MM.1S (cell line): Measurements from ENCODE around the gene GPC5.

ENCODE experiments used
- DNase-seq: peaks from one replicate; pipeline ENCODE4 v3.0.0-alpha.2; 2015
- H2AFZ ChIP-seq: fragments of 300-600 bp; sonication (generic); 2 replicates; pipeline ENCODE4 v1.6.0; 2016; ENCODE audit warnings: antibody characterized with exemption, low read length
- H3F3A ChIP-seq: fragments of 300-600 bp; sonication (generic); 2 replicates; pipeline ENCODE4 v1.6.1; 2016; ENCODE audit warnings: mild to moderate bottlenecking, antibody characterized with exemption, low read length, moderate library complexity, mixed read lengths; ENCODE audit not compliant: insufficient read depth
- H3K27ac ChIP-seq: fragments of 300-600 bp; sonication (generic); 2 replicates; pipeline ENCODE4 v1.5.1; 2016; ENCODE audit warnings: mild to moderate bottlenecking, low read length
- H3K27me3 ChIP-seq: fragments of 300-600 bp; sonication (generic); replicated peaks from 2 replicates; pipeline ENCODE4 v1.6.0; 2016; ENCODE audit warnings: low read length; ENCODE audit not compliant: insufficient read depth
- H3K36me3 ChIP-seq: fragments of 300-600 bp; sonication (generic); replicated peaks from 2 replicates; pipeline ENCODE4 v1.6.1; 2016; ENCODE audit warnings: mild to moderate bottlenecking, low read length, mixed read lengths; ENCODE audit not compliant: insufficient read depth
- H3K4me1 ChIP-seq: fragments of 300-600 bp; sonication (generic); 2 replicates; pipeline ENCODE4 v1.6.1; 2016; ENCODE audit warnings: low read length, mixed read lengths
- H3K4me2 ChIP-seq: fragments of 300-600 bp; sonication (generic); 2 replicates; pipeline ENCODE4 v1.6.0; 2016; ENCODE audit warnings: low read depth, low read length
- H3K4me3 ChIP-seq: fragments of 300-600 bp; sonication (generic); 2 replicates; pipeline ENCODE4 v1.5.1; 2016; ENCODE audit warnings: low read length, mixed read lengths
- H3K79me2 ChIP-seq: fragments of 300-600 bp; sonication (generic); 2 replicates; pipeline ENCODE4 v1.6.1; 2016; ENCODE audit warnings: mixed run types, low read length, mixed read lengths
- H3K9ac ChIP-seq: fragments of 300-600 bp; sonication (generic); 2 replicates; pipeline ENCODE4 v1.6.1; 2016; ENCODE audit warnings: low read length, mixed read lengths
- H3K9me2 ChIP-seq: fragments of 300-600 bp; sonication (generic); replicated peaks from 2 replicates; pipeline ENCODE4 v1.6.1; 2016; ENCODE audit warnings: mild to moderate bottlenecking, low read length, mixed read lengths; ENCODE audit not compliant: insufficient read depth
- H3K9me3 ChIP-seq: fragments of 300-600 bp; sonication (generic); replicated peaks from 2 replicates; pipeline ENCODE4 v1.6.1; 2016; ENCODE audit warnings: mild to moderate bottlenecking, low read length, mixed read lengths; ENCODE audit not compliant: insufficient read depth
- H4K20me1 ChIP-seq: fragments of 300-600 bp; sonication (generic); 2 replicates; pipeline ENCODE4 v1.6.1; 2016; ENCODE audit warnings: mild to moderate bottlenecking, low read length, moderate library complexity, mixed read lengths; ENCODE audit not compliant: insufficient read depth
- EZH2 ChIP-seq: fragments of 300-600 bp; sonication (generic); optimal IDR thresholded peaks from 2 replicates; pipeline ENCODE3; 2017; ENCODE audit warnings: low read depth, mild to moderate bottlenecking, antibody characterized with exemption, low read length, mixed read lengths
- EZH2phosphoT487 ChIP-seq: fragments of 300-600 bp; sonication (generic); IDR thresholded peaks from 2 replicates; pipeline ENCODE4 v1.6.1; 2018; ENCODE audit warnings: antibody characterized with exemption, low read length
- TF ChIP-seq, protein P1 (sequence below): fragments of 300-600 bp; sonication (generic); IDR thresholded peaks from 2 replicates; pipeline ENCODE4 v1.5.1; 2016; ENCODE audit warnings: antibody characterized with exemption, low read length, mixed read lengths

The GPC5 gene

GRCh38 chr13:91988331-91988730 lies 589.9 kb downstream of the GPC5 start:
- no peak overlapping the region for H3K4me2 ChIP-seq
- H3K79me2 ChIP-seq = no peaks in the 10 kb centered on the region
- no peak for DNase-seq
- TF ChIP-seq EZH2 (no peak), EZH2phosphoT487 (no peak)
- TF ChIP-seq, protein P1, sequence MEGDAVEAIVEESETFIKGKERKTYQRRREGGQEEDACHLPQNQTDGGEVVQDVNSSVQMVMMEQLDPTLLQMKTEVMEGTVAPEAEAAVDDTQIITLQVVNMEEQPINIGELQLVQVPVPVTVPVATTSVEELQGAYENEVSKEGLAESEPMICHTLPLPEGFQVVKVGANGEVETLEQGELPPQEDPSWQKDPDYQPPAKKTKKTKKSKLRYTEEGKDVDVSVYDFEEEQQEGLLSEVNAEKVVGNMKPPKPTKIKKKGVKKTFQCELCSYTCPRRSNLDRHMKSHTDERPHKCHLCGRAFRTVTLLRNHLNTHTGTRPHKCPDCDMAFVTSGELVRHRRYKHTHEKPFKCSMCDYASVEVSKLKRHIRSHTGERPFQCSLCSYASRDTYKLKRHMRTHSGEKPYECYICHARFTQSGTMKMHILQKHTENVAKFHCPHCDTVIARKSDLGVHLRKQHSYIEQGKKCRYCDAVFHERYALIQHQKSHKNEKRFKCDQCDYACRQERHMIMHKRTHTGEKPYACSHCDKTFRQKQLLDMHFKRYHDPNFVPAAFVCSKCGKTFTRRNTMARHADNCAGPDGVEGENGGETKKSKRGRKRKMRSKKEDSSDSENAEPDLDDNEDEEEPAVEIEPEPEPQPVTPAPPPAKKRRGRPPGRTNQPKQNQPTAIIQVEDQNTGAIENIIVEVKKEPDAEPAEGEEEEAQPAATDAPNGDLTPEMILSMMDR = no peak
- no peaks in the 10 kb centered on the region for H3K36me3 ChIP-seq
- H3K4me1 ChIP-seq = no peaks in the 10 kb centered on the region
- no peak overlapping the region for H3K9ac ChIP-seq
- H3K27me3 ChIP-seq = no peaks in the 10 kb centered on the region
- H3K4me3 ChIP-seq = no peak overlapping the region
- no peaks in the 10 kb centered on the region for H3K9me2 ChIP-seq
- H2AFZ ChIP-seq = no peak overlapping the region
- no peaks in the 10 kb centered on the region for H4K20me1 ChIP-seq
- H3F3A ChIP-seq = no peaks in the 10 kb centered on the region
- H3K9me3 ChIP-seq = no peaks in the 10 kb centered on the region
- no peak overlapping the region for H3K27ac ChIP-seq

- no peak overlapping the region for H3K4me3 ChIP-seq
- H3K9me3 ChIP-seq = no peaks in the 10 kb centered on the region
- H3K36me3 ChIP-seq = no peaks in the 10 kb centered on the region
- no peak for DNase-seq
- no peak overlapping the region for H3K27ac ChIP-seq
- H3K79me2 ChIP-seq = no peaks in the 10 kb centered on the region
- no peaks in the 10 kb centered on the region for H3K27me3 ChIP-seq
- no peaks in the 10 kb centered on the region for H3K9me2 ChIP-seq
- H3K4me2 ChIP-seq = no peak overlapping the region
- H3K9ac ChIP-seq = no peak overlapping the region
- TF ChIP-seq EZH2phosphoT487 = no peak
- no peak for TF ChIP-seq EZH2
- TF ChIP-seq, protein P1 = no peak
- no peak overlapping the region for H2AFZ ChIP-seq
- no peaks in the 10 kb centered on the region for H3F3A ChIP-seq
- no peaks in the 10 kb centered on the region for H3K4me1 ChIP-seq
- H4K20me1 ChIP-seq = no peaks in the 10 kb centered on the region
Observed at GRCh38 chr13:92012787-92013186, 614.4 kb downstream of the GPC5 start.

DNA sequence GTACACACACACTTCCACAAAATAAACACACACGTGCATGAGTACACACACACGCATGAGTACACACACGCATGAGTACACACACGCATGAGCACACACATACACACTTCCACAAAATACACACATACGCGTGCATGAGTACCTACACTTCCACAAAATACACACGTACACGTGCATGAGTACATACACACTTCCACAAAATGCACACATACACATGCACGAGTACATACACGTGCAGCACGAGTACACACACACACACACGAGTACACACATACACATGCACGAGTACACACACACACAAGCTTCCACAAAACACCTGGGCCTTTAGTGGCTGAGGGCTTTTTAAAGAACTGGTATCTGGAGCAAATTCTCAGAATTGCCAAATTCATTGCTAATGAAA lies 619.3 kb downstream of the GPC5 start:
- H4K20me1 ChIP-seq = no peaks in the 10 kb centered on the region
- H3K4me3 ChIP-seq = no peak overlapping the region
- no peaks in the 10 kb centered on the region for H3K9me2 ChIP-seq
- no peaks in the 10 kb centered on the region for H3K27me3 ChIP-seq
- no peak overlapping the region for H3K4me2 ChIP-seq
- no peaks in the 10 kb centered on the region for H3K9me3 ChIP-seq
- H3F3A ChIP-seq = no peaks in the 10 kb centered on the region
- no peaks in the 10 kb centered on the region for H3K36me3 ChIP-seq
- H3K79me2 ChIP-seq = no peaks in the 10 kb centered on the region
- H3K9ac ChIP-seq = no peak overlapping the region
- H2AFZ ChIP-seq = no peak overlapping the region
- no peak for TF ChIP-seq EZH2phosphoT487
- TF ChIP-seq, protein P1 = no peak
- no peak for TF ChIP-seq EZH2
- no peak overlapping the region for H3K27ac ChIP-seq
- peaks cover 19% of the 10 kb centered on the region for H3K4me1 ChIP-seq
- no peak for DNase-seq
